ENCODE results near the gene SLC22A13. TPM values are rescaled to one million over a fixed set of nuclear protein-coding genes. Genes with fewer than 3 reads are reported as not detected.

SLC22A13 gene
- total RNA-seq, 1 donor from 2014 or later: 0.60 TPM

- H3K27me3 Mint-ChIP-seq: no peaks in the 10 kb centered on the region
- H3K4me1 Mint-ChIP-seq (ENCODE audit: unreplicated experiment): no peaks in the 10 kb centered on the region
- no peak for TF ChIP-seq CTCF (conservative IDR thresholded peaks at IDR 0.05)
- no peak overlapping the region for H3K27ac Mint-ChIP-seq
- H3K36me3 Mint-ChIP-seq: no peaks in the 10 kb centered on the region
- no peaks in the 10 kb centered on the region for H3K9me3 Mint-ChIP-seq
- H3K4me3 Mint-ChIP-seq: no peak overlapping the region
- no peak for DNase-seq (ENCODE audit: extremely low spot score, unreplicated experiment)
Measured at GRCh38 chr3:38297537-38297936, 31.9 kb downstream of the SLC22A13 start.

GRCh38 chr3:38297947-38298711, 32.5 kb downstream of the SLC22A13 start:
- no peak overlapping the region for H3K27ac Mint-ChIP-seq
- peak; percentile 66 for TF ChIP-seq CTCF (conservative IDR thresholded peaks at IDR 0.05)
- no peaks in the 10 kb centered on the region for H3K36me3 Mint-ChIP-seq
- H3K4me1 Mint-ChIP-seq (ENCODE audit: unreplicated experiment): no peaks in the 10 kb centered on the region
- H3K27me3 Mint-ChIP-seq: no peaks in the 10 kb centered on the region
- no peak for DNase-seq (ENCODE audit: extremely low spot score, unreplicated experiment)
- no peak overlapping the region for H3K4me3 Mint-ChIP-seq
- H3K9me3 Mint-ChIP-seq: no peaks in the 10 kb centered on the region

GRCh38 chr3:38306941-38307340, 41.3 kb downstream of the SLC22A13 start:
- Mint-ChIP-seq H3K27me3 (peaks cover 19% of the 10 kb centered on the region), H3K9me3 (no peaks in the 10 kb centered on the region), H3K27ac (no peak overlapping the region), H3K4me1 (ENCODE audit: unreplicated experiment) (no peaks in the 10 kb centered on the region), H3K36me3 (no peaks in the 10 kb centered on the region), H3K4me3 (no peak overlapping the region)
- DNase-seq (ENCODE audit: extremely low spot score, unreplicated experiment): no peak
- TF ChIP-seq CTCF (conservative IDR thresholded peaks at IDR 0.05): no peak

- no peak for DNase-seq (ENCODE audit: extremely low spot score, unreplicated experiment)
- H3K4me1 Mint-ChIP-seq (ENCODE audit: unreplicated experiment): peaks cover 3% of the 10 kb centered on the region
- H3K9me3 Mint-ChIP-seq: no peaks in the 10 kb centered on the region
- no peaks in the 10 kb centered on the region for H3K36me3 Mint-ChIP-seq
- no peak overlapping the region for H3K4me3 Mint-ChIP-seq
- no peak for TF ChIP-seq CTCF (conservative IDR thresholded peaks at IDR 0.05)
- H3K27ac Mint-ChIP-seq: no peak overlapping the region
- H3K27me3 Mint-ChIP-seq: peaks cover 19% of the 10 kb centered on the region
Measured at GRCh38 chr3:38307599-38307998, 42.0 kb downstream of the SLC22A13 start.

- DNase-seq (ENCODE audit: extremely low spot score, unreplicated experiment): no peak
- Mint-ChIP-seq H3K36me3 (no peaks in the 10 kb centered on the region), H3K4me3 (no peak overlapping the region), H3K4me1 (ENCODE audit: unreplicated experiment) (peaks cover 5% of the 10 kb centered on the region), H3K27ac (peak overlapping the region; percentile 58), H3K27me3 (peaks cover 19% of the 10 kb centered on the region), H3K9me3 (no peaks in the 10 kb centered on the region)
- TF ChIP-seq CTCF (conservative IDR thresholded peaks at IDR 0.05): no peak
Measured at GRCh38 chr3:38308456-38308855, 42.8 kb downstream of the SLC22A13 start.

Measured in type B pancreatic cell (in vitro differentiated cells).